GM21723 (cell line): ENCODE measurements around the gene STAT3.
A peak's percentile ranks its signal among the peaks of the same experiment; 100 is the strongest.
"Not testable (repeated sequence)": the region's sequence is repeated elsewhere in the genome, so short reads cannot be mapped to it uniquely, and the experiment has no call there.

Experiments
- ATAC-seq: cut with Tn5 transposase; IDR thresholded peaks from one replicate; pipeline ENCODE4 v1.9.1; 2021; ENCODE audit warnings: mild to moderate bottlenecking, moderate library complexity; ENCODE audit not compliant: unreplicated experiment

Gene STAT3

GRCh38 chr17:42388381-42389134 is at the start of gene STAT3:
TSS of gene STAT3 (minus strand) at chr17:42388442. CDS start at chr17:42348516, 39,926 bp downstream.
- ATAC-seq: peak; percentile 88

- ATAC-seq: no peak
Measured at GRCh38 chr17:42436391-42436790, 48.1 kb upstream of the STAT3 start.

DNA sequence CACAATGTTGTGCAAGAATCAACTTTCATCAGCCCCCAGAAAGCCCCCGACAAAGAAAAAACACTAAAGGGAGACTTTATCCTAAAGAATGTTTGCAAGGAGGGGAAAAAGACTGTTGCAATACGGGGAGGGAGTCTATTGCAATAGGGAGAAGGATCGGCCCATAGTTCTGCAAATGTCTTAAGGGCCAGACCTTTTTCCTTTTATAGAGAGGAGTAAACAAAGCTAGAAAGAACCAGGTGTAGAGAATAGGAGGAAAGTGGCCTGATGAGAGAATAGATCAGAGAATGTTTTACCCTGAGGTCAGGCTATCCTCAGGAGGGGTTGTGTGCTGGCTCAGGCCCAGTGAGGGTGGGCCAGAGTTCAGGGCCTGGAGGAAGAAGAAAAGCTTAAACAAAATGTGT is 43.5 kb upstream of the STAT3 start:
- ATAC-seq: no peak

DNA sequence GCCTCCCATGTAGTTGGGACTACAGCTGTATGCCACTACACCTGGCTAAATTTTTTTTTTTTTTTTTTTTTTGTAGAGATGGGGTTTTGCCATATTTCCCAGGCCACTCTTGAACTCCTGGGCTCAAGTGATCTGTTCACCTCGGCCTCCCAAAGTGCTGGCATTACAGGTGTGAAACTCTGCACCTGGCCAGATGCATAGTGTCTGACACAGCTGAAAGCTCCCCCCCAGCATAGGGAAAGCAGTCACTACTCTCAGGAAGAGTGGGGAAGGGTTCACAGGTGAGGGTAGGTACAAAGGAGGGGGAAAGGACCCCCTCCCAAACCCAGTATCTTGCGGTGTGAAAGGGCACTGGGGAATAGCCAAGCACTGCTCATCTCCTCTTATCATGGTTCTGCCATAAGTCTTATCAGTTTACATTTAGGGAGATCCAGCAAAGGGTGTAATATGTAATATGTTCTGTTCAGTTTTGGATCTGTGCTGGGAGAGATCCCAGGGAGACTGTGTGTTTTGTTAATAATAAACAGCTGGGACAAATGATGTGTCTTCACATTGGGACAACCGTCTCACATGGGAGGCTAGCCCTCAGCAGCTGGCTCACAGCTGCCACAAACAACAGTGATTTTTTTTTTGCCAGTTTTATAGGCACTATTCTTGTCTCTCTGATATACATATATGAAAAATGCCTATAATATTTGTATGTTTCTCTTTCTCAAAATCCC is 41.6 kb upstream of the STAT3 start:
- ATAC-seq: no peak

DNA sequence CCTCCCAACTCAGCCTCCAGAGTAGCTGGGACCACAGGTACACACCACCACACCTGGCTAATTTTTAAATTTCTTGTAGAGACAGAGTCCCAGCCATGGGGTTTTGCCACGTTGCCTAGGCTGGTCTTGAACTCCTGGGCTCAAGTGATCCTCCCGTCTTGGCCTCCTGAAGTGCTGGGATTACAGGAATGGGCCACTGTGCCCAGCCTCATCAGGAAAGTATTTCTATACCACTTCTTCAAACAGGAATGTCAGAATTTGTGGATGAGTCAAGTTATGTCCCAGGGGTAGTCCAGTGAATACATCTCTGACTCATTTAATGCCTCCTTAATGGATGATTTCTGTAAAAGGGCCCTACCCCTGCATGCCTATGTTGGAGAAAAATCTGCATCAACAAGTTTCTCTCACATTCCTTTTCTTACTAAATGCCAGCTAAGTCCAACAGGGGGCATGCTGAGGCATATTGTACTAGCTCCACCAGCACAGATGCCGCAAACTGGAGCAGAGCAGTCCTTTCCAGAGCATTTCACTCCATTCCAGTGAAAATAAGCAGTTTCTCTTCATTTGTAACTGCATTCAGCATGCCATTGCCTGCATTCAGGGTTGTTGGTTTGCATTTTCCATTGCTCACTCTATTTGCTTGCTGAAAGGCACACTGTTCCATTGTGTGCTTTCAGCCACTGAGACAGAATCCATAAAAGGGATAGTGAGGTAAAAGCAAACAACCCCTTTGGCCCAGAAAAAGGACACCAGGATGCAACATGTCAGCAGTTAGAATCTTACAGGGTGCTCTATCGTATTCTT is 40.1 kb upstream of the STAT3 start:
- ATAC-seq: no peak

DNA sequence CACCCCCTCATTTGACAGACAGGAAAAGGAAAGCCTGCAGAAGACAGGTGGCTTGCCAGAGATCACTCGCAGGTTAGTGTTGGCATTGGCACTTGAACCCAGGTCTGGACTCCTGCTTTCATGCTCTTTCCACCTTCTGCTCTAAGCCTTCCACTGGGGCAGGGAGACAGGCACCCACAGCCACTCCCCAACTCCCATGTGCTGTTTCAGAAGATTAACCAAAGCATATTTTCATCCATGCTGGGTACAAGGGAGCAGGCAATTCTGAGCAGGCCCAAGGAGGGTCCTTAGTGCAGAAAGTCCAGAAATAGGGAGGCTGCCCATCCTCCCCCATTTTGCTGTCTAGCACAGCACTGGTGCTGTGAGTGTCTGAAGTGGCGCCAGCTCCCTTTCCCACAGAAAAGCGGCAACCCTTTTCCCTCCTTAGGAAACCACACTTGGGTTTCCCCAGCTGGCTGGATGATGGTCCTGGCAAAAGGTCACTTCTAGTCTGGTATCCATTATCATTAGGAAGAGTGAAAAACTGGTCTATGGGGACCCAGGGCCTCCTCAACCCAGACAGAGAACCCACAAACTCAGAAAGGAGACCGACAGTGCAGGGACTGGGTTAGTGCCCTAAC is 36.9 kb upstream of the STAT3 start:
- no peak for ATAC-seq

- no peak for ATAC-seq
Measured at GRCh38 chr17:42423766-42424165, 35.5 kb upstream of the STAT3 start.

DNA sequence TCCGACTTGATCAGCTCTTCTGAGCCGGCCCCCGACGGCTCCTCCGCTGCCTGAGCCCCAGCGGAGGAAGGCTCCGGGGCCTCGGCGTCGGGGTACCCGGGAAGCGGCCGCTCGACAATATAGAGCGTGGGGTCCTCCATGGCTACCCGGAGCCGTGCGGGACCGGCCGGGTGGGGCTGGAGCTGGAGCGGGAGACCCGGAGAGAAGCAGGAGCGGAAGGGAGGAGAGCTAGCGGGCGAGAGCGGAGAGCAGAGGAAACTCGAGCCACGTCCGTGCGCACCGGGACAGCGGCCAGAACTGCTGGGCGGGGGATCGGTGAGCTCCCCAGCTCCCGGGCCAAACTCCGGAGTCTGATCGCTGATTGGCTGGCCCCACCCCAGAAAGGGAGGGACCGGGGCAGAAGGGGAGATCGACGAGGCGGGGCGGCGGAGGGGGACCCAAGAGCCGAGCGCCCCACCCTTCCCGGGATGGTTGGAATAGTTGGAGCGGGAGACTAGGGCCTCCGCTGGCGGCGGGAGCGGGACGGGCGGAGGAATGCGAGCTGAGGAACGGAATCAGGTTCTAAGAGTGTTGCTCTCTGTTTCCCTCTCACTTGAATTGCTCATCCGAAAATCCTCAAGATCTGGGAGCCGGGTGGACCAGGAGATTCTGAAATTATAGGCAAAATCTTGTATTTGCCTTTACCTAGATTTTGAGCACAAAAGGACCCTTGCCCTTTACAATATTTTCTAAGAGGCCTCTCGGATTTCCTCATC is 34.9 kb upstream of the STAT3 start, which contains the start of gene CAVIN1:
Gene CAVIN1, minus strand, starts transcription at position 299 of the 755 bp plus-strand sequence. Its CDS starts 159 bp downstream, at position 140.
- ATAC-seq: no peak

DNA sequence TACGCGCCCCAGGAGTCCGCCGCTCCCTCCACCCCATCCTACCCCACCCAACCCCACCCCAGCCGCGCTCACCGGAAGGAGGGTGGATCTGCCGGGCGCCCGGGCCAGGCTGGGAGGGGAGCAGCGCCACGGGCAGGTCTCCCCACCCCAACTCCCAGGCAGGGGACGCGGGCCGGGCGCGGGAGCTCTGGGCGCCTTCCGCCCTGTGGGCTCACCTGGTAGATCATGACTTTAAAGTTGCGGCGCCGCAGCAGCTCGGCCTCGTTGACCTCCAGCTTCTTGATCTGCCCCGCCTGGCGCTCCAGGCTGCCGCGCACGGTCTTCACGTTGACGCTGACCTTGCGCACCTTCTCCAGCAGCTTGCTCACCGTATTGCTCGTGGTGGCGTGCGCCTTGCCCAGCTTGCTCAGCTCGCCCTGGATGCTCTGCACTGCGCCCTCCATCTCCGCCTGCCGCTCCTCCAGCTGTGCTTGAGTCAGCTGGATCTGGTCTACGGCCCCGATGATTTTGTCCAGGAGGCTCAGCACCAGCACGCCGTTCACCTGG is 34.2 kb upstream of the STAT3 start:
- ATAC-seq: no peak

GRCh38 chr17:42421507-42422338 is 33.5 kb upstream of the STAT3 start:
- no peak for ATAC-seq

DNA sequence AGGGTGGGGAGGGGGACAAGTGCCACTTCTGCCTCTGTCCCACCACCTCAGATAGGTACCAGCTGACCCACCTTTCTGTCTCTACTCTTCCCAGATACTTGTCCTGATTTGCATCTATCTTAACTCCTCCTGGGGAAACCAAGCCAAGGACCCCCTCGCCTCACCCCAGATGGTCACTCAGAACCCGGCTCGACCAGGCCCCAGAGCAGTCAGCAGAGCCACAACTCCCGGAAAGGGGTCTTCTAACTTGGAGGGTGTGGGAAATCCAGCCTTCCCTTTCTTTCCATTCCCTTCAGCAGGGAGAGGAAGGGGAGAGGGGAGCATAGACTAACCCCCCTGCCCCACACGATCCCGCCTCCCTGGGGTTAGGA is 32.9 kb upstream of the STAT3 start:
- ATAC-seq: no peak

DNA sequence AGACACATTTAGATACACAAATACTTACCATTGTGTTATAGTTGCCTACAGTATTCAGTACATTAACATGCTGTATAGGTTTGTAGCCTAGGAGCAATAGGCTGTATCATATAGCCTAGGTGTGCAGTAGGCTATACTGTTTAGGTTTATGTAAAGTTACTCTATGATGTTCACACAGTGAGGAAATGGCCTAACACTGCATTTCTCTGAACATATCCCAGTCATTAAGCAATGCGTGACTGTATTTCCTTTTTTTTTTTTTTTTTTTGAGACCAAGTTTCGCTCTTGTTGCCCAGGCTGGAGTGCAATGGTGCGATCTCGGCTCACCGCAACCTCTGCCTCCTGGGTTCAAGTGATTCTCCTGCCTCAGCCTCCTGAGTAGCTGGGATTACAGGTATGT is 29.7 kb upstream of the STAT3 start:
- not testable (repeated sequence) for ATAC-seq

- ATAC-seq: no peak
Measured at GRCh38 chr17:42414704-42415409, 26.6 kb upstream of the STAT3 start.

DNA sequence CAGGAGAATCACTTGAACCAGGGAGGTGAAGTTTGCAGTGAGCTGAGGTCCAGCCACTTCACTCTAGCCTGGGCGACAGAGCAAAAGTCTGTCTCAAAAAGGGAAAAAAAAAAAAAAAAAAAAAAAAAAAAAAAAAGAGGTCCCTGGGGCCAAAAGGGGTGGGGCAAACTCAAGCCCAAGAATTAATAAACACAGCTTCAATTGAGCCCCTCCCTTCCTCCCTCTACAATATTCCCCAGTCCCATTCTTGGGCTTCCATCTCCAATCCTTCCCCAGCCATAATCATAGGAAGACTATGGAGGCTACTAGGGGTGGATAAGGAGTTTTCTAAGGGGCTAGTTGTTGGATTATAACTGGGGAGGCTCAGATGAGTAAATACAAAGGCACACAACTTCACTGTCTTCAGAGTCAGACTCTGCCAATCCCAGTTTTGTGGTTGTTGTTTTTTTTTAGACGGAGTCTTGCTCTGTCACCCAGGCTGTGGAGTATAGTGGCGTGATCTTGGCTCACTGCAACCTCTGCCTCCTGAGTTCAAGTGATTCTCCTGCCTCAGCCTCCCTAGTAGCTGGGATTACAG is 25.3 kb upstream of the STAT3 start:
- no peak for ATAC-seq

DNA sequence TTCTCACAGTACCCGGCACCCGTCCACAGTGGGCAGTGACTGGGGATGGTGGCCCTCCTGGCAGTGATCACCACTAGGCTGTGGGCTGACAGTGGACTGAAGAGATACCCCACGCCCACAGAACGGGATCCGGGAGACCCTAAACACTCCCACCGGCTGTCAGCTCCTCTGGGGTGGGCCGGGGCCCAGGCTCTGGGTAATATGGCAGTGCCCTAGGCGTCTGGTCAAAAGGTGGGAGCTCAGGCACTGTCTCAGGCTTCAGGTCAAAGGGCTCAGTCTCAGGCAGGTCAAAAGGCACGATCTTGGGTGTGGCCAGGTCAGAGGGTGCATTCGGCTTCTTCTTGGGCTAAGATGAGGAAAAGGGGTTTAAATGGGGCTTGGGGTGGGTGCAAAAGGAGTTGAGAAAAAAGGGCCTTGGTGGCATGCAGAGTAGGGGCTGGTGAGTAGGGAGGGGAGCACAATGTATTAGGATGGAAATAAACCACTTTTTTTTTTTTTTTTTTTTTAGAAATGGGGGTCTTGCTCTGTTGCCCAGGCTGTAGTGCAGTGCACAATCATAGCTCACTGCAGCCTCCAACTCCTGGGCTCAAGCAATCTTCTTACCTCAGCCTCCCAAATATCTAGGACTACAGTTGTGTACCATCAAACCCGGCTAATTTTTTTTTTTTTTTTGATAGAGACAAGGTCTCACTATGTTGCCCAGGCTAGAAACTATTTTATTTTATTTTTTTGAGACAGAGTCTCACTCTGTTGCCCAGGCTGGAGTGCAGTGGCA is 23.9 kb upstream of the STAT3 start:
- ATAC-seq: no peak

- ATAC-seq: no peak
Measured at GRCh38 chr17:42411361-42411760, 23.1 kb upstream of the STAT3 start.

DNA sequence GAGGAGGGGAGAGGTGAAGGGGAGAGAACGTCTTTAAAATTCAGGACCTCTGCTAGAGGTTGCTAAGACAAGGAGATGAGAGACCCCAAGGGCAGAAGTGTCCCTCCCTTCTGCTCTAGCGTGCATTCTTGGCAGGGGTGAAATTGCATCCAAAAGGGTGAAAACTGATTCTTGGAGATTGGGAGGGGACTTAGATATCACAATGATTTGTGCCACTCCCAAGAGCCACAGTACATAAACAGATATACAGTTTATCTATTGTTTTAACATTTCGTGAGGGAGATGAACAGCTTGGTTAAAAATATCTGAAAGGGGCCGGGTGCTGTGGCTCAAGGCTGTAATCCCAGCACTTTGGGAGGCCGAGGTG is 22.1 kb upstream of the STAT3 start:
- ATAC-seq: no peak
